Stimulated activated CD8-positive, alpha-beta memory T cell treated with anti-CD3 and anti-CD28 coated beads, Interleukin-7, amount 100 ng/mL, for 24 hours (primary cell): Measurements from ENCODE around the gene DISC1.

Source experiments
- DNase-seq: peaks from one replicate; pipeline ENCODE4 v3.0.0-alpha.2; 2020; ENCODE audit warnings: low read depth

Gene DISC1

DNA sequence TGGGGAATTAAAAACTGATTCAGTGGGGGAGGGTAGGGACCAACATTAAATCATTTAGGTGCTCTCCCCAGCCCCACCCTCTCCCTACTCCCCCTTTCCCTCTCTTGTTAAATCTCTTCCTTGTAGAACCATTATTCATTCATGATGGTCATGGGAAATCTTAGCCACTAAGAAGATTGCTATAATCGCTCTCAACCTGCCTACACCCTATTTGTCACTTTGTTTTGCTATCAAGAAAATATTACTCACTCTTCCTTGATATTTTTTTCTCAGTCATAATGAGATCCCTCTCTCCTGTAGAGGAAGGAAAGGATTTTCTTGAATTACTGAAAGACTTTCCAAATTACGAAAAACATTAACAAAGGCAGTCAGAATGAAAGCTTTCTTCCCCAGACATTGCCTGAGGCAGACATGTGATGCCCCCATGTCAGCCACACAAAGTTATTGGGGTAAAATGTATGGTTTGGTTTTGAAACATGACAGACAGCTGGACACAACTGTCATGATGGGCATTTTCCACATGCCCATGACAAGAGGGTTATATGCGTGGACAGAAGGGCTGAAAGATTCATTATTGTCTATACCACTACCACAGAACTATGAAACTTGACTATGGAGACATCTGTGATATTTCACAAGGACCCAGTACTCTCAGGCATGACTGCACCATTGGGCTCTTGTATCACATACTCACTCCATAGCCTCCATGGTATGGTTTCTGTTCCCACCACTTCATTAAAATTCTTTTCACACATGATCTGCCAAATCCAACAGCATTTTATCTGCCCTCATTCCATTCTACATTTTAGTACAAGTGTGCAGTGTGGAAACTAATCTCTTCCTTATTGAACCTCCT lies 420.1 kb downstream of the DISC1 start:
- DNase-seq, result no peak

DNA sequence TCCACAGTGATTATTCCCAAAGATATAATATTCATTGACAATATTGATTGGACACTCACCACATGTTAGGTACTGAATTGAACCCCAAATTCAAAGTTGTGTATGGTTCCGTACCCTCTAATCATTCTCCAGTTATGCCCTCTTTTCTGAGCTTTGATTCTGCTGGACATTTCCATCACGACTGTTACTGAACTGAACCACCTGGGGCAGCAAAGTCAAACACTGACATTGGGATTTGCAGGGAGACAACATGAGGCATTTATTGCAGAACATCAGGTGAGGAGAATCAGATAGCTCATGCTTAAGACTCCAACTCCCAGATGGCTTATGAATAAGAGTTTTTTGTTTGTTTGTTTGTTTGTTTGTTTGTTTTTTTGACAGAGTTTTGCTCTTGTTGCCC lies 420.9 kb downstream of the DISC1 start:
- no peak for DNase-seq

DNA sequence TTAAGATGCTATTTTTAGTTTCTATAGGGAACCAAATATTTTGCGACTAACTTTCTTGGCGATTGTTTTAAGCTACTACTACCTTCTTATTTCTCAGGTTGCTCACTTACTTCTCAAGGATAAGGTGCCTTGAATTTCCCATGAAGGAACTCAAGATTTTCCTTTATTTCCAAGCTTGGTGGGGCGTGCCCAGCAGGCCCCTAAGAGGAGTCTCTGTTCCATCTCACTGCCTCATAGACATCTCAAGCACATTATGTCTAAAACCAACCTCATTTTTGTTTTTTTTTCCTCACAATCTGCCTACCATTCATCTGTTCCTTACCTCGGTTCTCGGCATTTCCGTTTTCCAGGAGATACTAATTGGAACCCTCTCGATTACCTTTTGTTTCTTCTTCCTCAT lies 421.9 kb downstream of the DISC1 start:
- no peak for DNase-seq

DNA sequence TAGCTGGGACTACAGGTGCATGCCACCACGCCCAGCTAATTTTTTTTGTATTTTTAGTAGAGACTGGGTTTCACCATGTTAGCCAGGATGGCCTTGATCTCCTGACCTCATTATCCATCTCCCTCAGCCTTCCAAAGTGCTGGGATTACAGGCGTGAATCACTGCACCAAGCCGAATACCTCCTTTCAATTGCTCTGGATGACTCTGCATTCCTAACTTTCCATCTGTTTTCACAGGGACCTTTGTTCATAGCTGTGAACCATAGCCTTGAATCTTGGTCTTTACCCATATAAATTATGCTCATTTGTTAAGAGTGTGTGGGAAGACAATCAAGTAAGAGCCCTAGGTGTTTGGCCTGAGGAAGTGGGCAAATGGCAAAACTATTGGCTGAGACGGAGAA lies 422.7 kb downstream of the DISC1 start:
- no peak for DNase-seq

DNA sequence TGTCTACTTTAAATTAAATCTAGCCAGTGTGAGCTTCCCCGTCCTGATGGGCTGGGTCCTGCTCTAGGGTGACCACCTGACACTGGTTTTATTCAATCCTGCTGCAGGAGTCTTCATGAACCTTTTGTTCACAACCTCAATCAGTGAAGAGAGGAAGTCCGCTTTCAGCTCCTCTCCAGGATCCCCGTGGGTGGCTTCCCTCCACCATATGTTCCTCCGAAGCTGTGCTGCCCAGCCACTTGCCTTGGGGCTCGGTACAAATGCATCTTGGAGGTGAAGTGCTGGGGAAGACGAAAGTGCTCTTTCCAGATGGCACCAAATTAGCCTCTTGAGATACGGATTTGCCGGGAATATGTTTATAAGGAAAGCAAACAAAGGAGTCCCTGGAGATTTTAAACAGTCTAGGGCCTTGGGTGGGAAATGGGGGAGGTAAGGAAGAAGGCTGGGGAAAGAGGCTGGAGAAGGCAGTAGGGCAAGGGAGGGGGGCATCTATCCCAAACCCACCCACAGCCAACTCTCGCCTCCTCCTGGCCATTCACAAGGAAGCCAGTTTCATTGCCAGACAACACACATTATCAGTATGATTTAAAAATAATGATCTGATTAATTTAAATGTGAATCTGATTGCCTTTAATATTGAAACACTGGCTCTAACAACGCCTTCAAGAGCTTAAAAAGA lies 430.8 kb downstream of the DISC1 start:
- no peak for DNase-seq

DNA sequence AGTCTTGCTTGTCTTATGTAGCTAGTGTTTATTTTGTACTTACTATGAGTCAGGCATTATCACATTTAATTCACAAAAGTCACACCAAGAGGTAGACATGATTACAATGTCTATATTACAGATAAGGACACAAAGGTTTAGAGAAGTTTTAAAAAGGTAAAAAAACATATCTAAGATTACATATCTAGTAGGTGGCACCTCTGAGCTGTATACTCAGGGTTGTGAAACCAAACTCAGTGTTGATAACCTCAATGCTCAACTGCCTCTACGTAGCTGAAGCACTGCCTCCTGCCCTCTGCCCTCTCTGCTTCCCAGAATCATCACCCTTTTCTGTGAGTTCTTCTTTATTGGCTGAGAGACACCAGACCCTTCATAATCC lies 431.3 kb downstream of the DISC1 start:
- DNase-seq, result no peak

DNA sequence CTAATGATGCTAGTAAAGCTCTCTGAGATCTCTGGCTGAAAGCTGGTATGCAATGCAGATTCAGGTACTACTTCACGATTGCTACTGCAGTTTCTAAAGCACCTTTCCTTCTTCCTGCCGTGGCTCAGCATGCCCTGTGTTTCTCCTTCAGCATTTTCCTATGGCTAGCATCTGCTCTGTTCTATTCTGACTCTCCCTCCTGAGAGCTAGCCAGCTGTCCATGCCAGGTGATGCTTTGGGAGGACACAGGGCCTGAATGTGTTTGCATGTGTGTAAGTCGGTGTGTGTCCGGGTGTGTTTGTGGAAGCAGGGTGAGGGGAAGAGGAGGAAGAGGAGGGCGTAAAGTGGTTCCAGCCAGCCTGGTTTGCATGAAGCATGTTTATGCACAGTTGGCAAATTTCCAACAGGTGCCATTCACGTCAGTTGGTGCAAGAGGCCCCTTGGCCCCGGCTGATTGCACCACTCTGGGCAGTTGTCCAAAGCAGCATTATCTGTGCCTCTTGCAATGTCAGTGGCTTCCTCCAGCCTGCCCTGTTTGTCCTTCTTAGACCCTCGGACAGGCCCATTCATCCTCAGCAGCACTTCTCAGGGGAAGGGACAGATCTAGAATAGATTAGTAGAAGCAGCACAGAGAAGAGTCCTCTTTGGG lies 433.3 kb downstream of the DISC1 start:
- DNase-seq, result no peak

DNA sequence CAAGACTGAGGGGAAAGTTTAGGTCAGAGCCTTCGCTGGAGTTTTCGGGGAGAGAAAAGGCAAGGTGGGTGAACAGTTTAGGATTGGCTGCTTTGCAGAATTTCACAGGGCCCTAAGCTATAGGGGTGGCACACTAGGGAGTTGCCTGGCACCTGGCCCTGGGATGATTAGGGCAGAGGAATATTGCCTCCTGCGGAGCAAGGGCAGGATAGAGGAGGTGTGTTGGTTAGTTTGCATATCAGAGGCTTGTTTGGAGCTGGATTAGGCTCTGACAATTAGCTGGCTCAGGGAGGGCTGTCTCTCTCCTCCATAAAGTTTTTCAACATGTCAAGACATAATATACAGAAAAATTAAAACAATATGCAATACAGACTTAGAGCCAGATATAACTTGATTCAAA lies 436.4 kb downstream of the DISC1 start:
- DNase-seq, result no peak

DNA sequence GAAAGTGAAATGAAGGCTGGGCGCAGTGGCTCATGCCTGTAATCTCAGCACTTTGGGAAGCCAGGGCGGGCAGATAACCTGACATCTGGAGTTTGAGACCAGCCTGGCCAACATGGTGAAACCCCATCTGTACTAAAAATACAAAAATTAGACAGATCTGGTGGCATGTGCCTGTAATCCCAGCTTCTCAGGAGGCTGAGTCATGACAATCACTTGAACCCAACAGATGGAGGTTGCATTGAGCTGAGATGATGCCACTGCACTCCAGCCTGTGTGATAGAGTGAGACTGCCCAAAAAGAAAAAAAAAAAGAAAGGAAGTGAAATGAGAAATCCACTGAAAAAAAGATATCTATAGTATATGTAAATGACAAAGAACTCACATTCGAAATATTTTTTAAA lies 439.9 kb downstream of the DISC1 start:
- DNase-seq, result no peak

DNA sequence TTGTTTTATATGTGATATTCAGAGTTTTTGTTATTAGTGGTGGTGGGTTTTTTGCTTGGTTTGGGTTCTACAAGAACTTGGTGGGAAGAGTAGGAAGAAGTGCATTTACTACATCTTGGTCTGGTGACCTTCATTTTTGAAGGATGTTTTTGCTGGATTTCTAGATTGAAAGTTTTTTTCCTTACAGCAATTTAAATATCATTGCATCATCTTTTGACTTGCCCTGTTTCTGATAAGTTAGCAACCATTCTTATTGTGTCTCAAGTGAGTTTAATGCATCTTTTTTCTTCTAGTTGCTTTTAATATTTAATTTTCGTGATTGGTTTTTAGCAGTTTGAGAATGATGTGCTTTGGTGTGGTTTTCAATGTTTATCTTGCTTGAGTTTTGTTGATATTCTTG lies 447.7 kb downstream of the DISC1 start:
- no peak for DNase-seq

DNA sequence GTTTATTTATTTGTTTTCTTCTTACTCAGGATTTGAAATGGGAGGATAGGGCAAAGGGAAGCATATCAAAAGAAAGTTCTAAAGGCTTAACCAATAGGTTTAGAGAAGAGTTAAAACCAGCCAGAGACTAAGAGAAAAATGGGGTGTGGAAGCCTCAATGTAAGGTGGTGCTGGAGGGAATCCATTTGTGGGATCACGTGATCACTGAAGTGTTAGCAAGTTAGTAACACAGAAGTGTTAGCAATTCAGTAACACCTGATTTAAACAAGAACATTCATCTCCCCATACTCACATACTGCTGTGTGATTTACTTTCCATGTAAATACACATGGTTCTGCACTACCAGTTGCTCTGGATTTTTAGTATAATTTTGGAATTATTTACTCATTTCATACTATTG lies 451.2 kb downstream of the DISC1 start:
- DNase-seq, result no peak

DNA sequence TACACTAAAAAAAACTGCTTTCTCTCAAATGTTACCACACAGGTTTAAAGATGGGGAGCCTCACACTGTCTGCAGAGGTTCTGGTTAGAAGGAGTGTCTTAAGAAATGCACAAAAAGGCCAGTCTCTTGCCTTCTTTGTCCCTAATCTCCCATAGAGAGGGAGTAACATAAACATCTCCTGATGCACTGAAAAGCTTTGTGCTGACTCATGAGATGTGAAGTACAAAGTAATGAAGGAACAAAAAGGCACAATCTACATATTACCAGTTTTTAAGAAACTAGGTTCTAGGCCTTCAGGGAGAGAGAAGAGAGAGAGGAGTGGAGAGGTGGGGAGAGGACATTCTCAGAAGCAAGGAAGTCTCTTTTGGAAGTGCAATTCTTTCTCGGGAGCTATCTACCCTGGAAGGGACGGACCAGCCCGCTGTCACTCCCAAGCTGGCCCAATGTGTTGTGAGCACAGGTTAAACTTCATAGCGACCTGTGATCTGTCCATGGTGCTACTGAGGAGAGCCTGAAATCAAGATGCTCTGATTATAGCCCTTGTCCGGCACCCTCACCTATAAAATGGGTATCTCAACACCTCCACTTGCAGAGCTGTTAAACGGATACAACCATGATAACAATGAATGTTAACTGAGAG lies 458.1 kb downstream of the DISC1 start:
- DNase-seq, result no peak

DNA sequence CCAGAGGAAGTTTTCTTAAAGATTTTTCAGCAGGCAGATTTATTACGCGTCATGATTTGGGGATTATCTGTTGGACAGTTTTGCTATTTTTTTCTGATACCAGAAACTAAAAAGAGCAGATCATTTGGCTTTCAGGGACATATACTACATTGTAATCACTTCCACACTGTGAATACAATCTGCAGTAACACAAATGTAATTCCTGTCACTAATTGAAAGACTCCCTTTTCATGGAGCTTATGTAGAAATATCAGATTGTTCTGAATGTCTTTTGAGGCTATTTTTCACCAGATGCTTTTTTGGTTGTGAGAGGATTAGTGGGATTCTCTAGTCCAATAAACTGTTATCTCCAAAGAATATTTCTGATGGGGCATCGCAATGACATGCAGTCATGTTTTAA lies 464.2 kb downstream of the DISC1 start:
- no peak for DNase-seq
